GM21786 (cell line): ENCODE results near the gene ZNF433.
"Not testable (repeated sequence)": the region's sequence is repeated elsewhere in the genome, so short reads cannot be mapped to it uniquely, and the experiment has no call there.

ENCODE experiments used
- ATAC-seq: cut with Tn5 transposase; IDR thresholded peaks from one replicate; pipeline ENCODE4 v1.9.1; 2021; ENCODE audit not compliant: unreplicated experiment

ZNF433 gene

GRCh38 chr19:12035220-12036172, at the start of gene ZNF433:
Gene ZNF433 (minus strand): TSS chr19:12035679. CDS start chr19:12035539, 140 bp downstream.
- peak; percentile 88 for ATAC-seq

- ATAC-seq, result not testable (repeated sequence)
Measured at GRCh38 chr19:12083336-12083735, 47.9 kb upstream of the ZNF433 start.

GRCh38 chr19:12077375-12077774, 41.9 kb upstream of the ZNF433 start:
- ATAC-seq, result no peak

- ATAC-seq, result not testable (repeated sequence)
Measured at GRCh38 chr19:12076331-12076730, 40.9 kb upstream of the ZNF433 start.

- ATAC-seq, result no peak
Measured at GRCh38 chr19:12075538-12076139, 40.2 kb upstream of the ZNF433 start.

- ATAC-seq, result peak; percentile 78
Measured at GRCh38 chr19:12064590-12065538, 29.4 kb upstream of the ZNF433 start, which contains the start of gene ZNF844. Gene ZNF844 (plus strand): TSS chr19:12064731. CDS start chr19:12064874, 143 bp downstream.

- ATAC-seq, result no peak
Measured at GRCh38 chr19:12055784-12056183, 20.3 kb upstream of the ZNF433 start.

GRCh38 chr19:12052497-12053169, 17.2 kb upstream of the ZNF433 start, which contains the start of gene ZNF878:
Gene ZNF878 (minus strand): TSS chr19:12052961. CDS start chr19:12052801, 160 bp downstream.
- ATAC-seq, result peak; percentile 76

GRCh38 chr19:12052091-12052496, 16.6 kb upstream of the ZNF433 start:
- ATAC-seq, result no peak

GRCh38 chr19:12047868-12048267, 12.4 kb upstream of the ZNF433 start:
- ATAC-seq, result no peak

- no peak for ATAC-seq
Measured at GRCh38 chr19:12043752-12044422, 8.4 kb upstream of the ZNF433 start.

GRCh38 chr19:12042893-12043292, 7.4 kb upstream of the ZNF433 start:
- no peak for ATAC-seq

- ATAC-seq, result no peak
Measured at GRCh38 chr19:12034620-12035019, 859 bp downstream of the ZNF433 start.

GRCh38 chr19:12034198-12034597, 1.3 kb downstream of the ZNF433 start:
- no peak for ATAC-seq

- ATAC-seq, result no peak
Measured at GRCh38 chr19:12015753-12016116, 19.7 kb downstream of the ZNF433 start.

- no peak for ATAC-seq
Measured at GRCh38 chr19:12015015-12015752, 20.3 kb downstream of the ZNF433 start.

GRCh38 chr19:12000152-12000981, 35.1 kb downstream of the ZNF433 start:
- ATAC-seq, result no peak

GRCh38 chr19:11995174-11995573, 40.3 kb downstream of the ZNF433 start:
- ATAC-seq, result no peak
